ENCODE measurements around the gene JMJD7. TPM values are rescaled to one million over a fixed set of nuclear protein-coding genes. Genes with fewer than 3 reads are reported as not detected.
A peak's percentile ranks its signal among the peaks of the same experiment; 100 is the strongest.

The JMJD7 gene
- total RNA-seq, 6 donors from 2014 or later = 14.4 to 41.5 (median 31.2) TPM

- Histone ChIP-seq H3K9me3 (no peaks in the 10 kb centered on the region), H3K27ac (peak overlapping the region in 1 of 4 donors; percentile 81), H3K4me1 (peaks cover 15 to 27% (median 24%) of the 10 kb centered on the region in 4 donors), H3K36me3 (no peaks in the 10 kb centered on the region), H3K4me3 (no peak overlapping the region), H3K27me3 (no peaks in the 10 kb centered on the region)
- DNase-seq (no peak), ATAC-seq (ENCODE audit: low FRiP score in 2 of 2) (no peak)
- TF ChIP-seq CTCF (IDR thresholded peaks at IDR 0.05) = no peak
- no peak for TF ChIP-seq POLR2AphosphoS5 (IDR thresholded peaks at IDR 0.05)
- no peak for TF ChIP-seq EP300 (IDR thresholded peaks at IDR 0.05)
- no peak for TF ChIP-seq POLR2A (IDR thresholded peaks at IDR 0.05)
Measured at GRCh38 chr15:41789662-41790061, 38.2 kb upstream of the JMJD7 start.

GRCh38 chr15:41790169-41790568 lies 37.7 kb upstream of the JMJD7 start:
- Histone ChIP-seq H3K36me3 (no peaks in the 10 kb centered on the region), H3K4me1 (peaks cover 15 to 27% (median 24%) of the 10 kb centered on the region in 4 donors), H3K27me3 (no peaks in the 10 kb centered on the region), H3K9me3 (no peaks in the 10 kb centered on the region), H3K27ac (peak overlapping the region in 1 of 4 donors; percentile 81), H3K4me3 (no peak overlapping the region)
- 83 to 95% methylated on average over 3 of the region's 3 CpGs for WGBS, 2 donors
- TF ChIP-seq POLR2AphosphoS5 (IDR thresholded peaks at IDR 0.05) = no peak
- no peak for TF ChIP-seq CTCF (IDR thresholded peaks at IDR 0.05)
- no peak for TF ChIP-seq POLR2A (IDR thresholded peaks at IDR 0.05)
- TF ChIP-seq EP300 (IDR thresholded peaks at IDR 0.05) = no peak
- no peak for DNase-seq
- ATAC-seq (ENCODE audit: low FRiP score in 2 of 2) = no peak

DNA sequence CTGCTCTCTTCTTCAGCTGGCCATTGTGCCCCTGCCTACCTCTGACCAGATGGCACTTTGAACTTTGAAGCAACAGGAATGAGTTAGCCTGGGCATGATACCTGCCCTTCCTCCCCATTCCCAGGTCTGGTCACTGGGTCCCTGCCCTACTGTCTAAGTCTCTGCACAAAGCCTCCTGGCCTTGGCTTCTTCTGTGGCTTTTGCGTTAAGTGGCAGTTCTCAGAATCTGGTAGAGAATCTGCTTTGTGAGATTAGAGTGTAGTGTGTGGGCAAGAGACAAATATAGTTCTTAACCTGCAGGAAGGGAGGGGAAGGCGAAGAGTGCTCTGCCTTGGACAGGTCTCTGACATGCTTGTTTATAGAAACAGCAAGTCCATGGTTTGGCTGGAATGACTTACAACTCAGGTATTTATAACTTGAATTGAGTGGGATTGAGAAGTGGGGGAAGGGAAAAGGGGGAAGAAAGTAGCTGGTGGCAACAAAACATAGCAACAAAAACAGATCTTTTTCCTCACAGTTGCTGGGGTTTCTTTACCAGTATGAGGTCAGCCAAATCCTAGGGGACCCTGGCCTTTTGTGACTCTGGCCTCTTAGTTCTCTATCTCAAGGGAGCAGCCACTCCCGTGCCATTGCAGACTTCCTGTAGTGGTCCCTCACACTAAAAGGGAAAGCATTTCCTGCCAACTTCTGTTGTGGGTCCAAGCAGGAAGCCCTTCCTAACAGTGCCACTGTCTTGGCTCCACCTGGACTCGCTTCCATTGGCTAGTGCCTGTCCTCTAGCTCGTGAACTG lies 36.9 kb upstream of the JMJD7 start:
- ATAC-seq (ENCODE audit: low FRiP score in 2 of 2) (peak; percentile 31 to 82), DNase-seq (no peak)
- Histone ChIP-seq H3K27ac (peak overlapping the region; percentile 33 to 81 (median 49)), H3K9me3 (no peaks in the 10 kb centered on the region), H3K36me3 (no peaks in the 10 kb centered on the region), H3K4me1 (peaks cover 20 to 29% (median 26%) of the 10 kb centered on the region in 4 donors), H3K27me3 (no peaks in the 10 kb centered on the region), H3K4me3 (no peak overlapping the region)
- WGBS, 2 donors = 29 to 33% methylated on average over 3 to 5 of the region's 5 CpGs
- TF ChIP-seq POLR2A (IDR thresholded peaks at IDR 0.05) (no peak), POLR2AphosphoS5 (IDR thresholded peaks at IDR 0.05) (peak in 1 of 2 donors; percentile 16), EP300 (IDR thresholded peaks at IDR 0.05) (peak in 1 of 4 donors; percentile 1)

DNA sequence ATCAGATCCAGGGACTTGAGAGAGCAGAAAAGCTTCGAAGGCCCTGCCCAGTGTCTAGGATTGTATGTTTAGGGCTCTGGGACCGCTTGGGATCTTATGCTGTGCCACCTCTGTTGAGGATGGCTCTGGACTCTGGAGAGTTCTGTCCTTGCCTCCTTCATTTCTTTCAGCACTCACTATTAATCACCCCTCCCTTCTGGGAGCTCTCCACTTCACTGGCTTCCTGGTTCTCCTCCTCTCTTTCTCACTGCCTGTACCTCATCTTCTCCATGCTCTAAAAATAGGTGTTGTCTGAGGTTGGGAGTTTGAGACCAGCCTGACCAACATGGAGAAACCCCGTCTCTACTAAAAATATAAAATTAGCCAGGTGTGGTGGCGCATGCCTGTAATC lies 36.4 kb upstream of the JMJD7 start:
- Histone ChIP-seq H3K27ac (peak overlapping the region; percentile 33 to 81 (median 49)), H3K4me3 (no peak overlapping the region), H3K27me3 (no peaks in the 10 kb centered on the region), H3K36me3 (no peaks in the 10 kb centered on the region), H3K9me3 (no peaks in the 10 kb centered on the region), H3K4me1 (peaks cover 25 to 35% (median 32%) of the 10 kb centered on the region in 4 donors)
- ATAC-seq (ENCODE audit: low FRiP score in 2 of 2) (no peak), DNase-seq (no peak)
- TF ChIP-seq POLR2A (IDR thresholded peaks at IDR 0.05) = no peak
- no peak for TF ChIP-seq CTCF (IDR thresholded peaks at IDR 0.05)
- no peak for TF ChIP-seq EP300 (IDR thresholded peaks at IDR 0.05)
- no peak for TF ChIP-seq POLR2AphosphoS5 (IDR thresholded peaks at IDR 0.05)
- WGBS, 2 donors = 79 to 95% methylated on average over 3 to 4 of the region's 4 CpGs

GRCh38 chr15:41792000-41792637 lies 35.8 kb upstream of the JMJD7 start:
- no peak for ATAC-seq (ENCODE audit: low FRiP score in 2 of 2)
- peaks cover 27 to 41% (median 37%) of the 10 kb centered on the region in 4 donors for H3K4me1 ChIP-seq
- 89 to 90% methylated on average over 5 of the region's 5 CpGs for WGBS, 2 donors

More at GRCh38 chr15:41792000-41792637, 35.8 kb upstream of the JMJD7 start:
- no peak overlapping the region for H3K4me3 ChIP-seq
- no peak for TF ChIP-seq EP300 (IDR thresholded peaks at IDR 0.05)
- TF ChIP-seq POLR2A (IDR thresholded peaks at IDR 0.05) = no peak
- no peak for TF ChIP-seq POLR2AphosphoS5 (IDR thresholded peaks at IDR 0.05)
- no peak for TF ChIP-seq CTCF (IDR thresholded peaks at IDR 0.05)
- no peaks in the 10 kb centered on the region for H3K36me3 ChIP-seq
- no peak for DNase-seq
- no peaks in the 10 kb centered on the region for H3K9me3 ChIP-seq
- no peak overlapping the region for H3K27ac ChIP-seq
- no peaks in the 10 kb centered on the region for H3K27me3 ChIP-seq
